Activated naive CD4-positive, alpha-beta T cell treated with anti-CD3 and anti-CD28 coated beads for 36 hours (primary cell): Measurements from ENCODE around the gene LRRC23. TPM values are rescaled to one million over a fixed set of nuclear protein-coding genes. Genes with fewer than 3 reads are reported as not detected.
"Not testable (repeated sequence)": the region's sequence is repeated elsewhere in the genome, so short reads cannot be mapped to it uniquely, and the experiment has no call there.

ENCODE experiments used
- CTCF ChIA-PET: fragments of 350-600 bp; sonication (Branson Sonifier 250); formaldehyde crosslinking; loops from one replicate; lab custom pipeline; 2021; ENCODE audit warnings: antibody characterized with exemption; lab: Charles Lee
- DNase-seq: peaks from one replicate; pipeline ENCODE4 v3.0.0-alpha.2; 2020
- H3K27ac Mint-ChIP-seq: one replicate; pipeline ENCODE4 v1.8.0; 2021; ENCODE audit warnings: mild to moderate bottlenecking, mixed read lengths
- H3K27me3 Mint-ChIP-seq: one replicate; pipeline ENCODE4 v1.8.0; 2021; ENCODE audit warnings: low read depth, mixed read lengths
- H3K36me3 Mint-ChIP-seq: one replicate; pipeline ENCODE4 v1.8.0; 2021; ENCODE audit warnings: low read depth, mixed read lengths
- H3K4me1 Mint-ChIP-seq: one replicate; pipeline ENCODE4 v1.8.0; 2021; ENCODE audit warnings: low read depth, mixed read lengths
- H3K4me3 Mint-ChIP-seq: one replicate; pipeline ENCODE4 v1.8.0; 2021; ENCODE audit warnings: mild to moderate bottlenecking, moderate library complexity, mixed read lengths
- H3K9me3 Mint-ChIP-seq: one replicate; pipeline ENCODE4 v1.8.0; 2021; ENCODE audit warnings: mixed read lengths
- intact Hi-C: fragments of 100-400 bp; cut with micrococcal nuclease; formaldehyde crosslinking; loops from one replicate; pipeline ENCODE4 v1.15.1; 2023
- total RNA-seq, 2 experiments: library from RNA; stranded (reverse); gene quantifications; one replicate each; pipeline ENCODE4 v1.2.3, GENCODE V29; 2021

The LRRC23 gene
- total RNA-seq, 2 experiments from 2014 or later = 6.3 to 6.4 TPM

GRCh38 chr12:6874015-6874368 is 30.6 kb upstream of the LRRC23 start:
- peak overlapping the region; percentile 88 for H3K4me3 Mint-ChIP-seq
- not testable (repeated sequence) for H3K27me3 Mint-ChIP-seq, DNase-seq, H3K9me3 Mint-ChIP-seq
- peaks cover 33% of the 10 kb centered on the region for H3K36me3 Mint-ChIP-seq
- peaks cover 40% of the 10 kb centered on the region for H3K4me1 Mint-ChIP-seq
- H3K27ac Mint-ChIP-seq = peak overlapping the region; percentile 55
- CTCF ChIA-PET = interaction anchor here (0.6 to 3.8 kb wide), 6 partner anchors 8 to 171 kb away, joined by 3 to 33 read pairs (median 8); no protein-coding TSS in a partner anchor
- intact Hi-C loops = loop anchor here (5.0 kb wide), 2 partner anchors 78 to 1153 kb away; partner anchors contain the start of gene PTPN6

- H3K36me3 Mint-ChIP-seq = peaks cover 11% of the 10 kb centered on the region
- H3K9me3 Mint-ChIP-seq, H3K27me3 Mint-ChIP-seq, H3K4me3 Mint-ChIP-seq, H3K27ac Mint-ChIP-seq, intact Hi-C loops, H3K4me1 Mint-ChIP-seq, DNase-seq: not testable (repeated sequence)
- CTCF ChIA-PET = interaction anchor here (0.6 to 4.2 kb wide), 3 partner anchors 8 to 27 kb away, joined by 3 to 22 read pairs (median 4); partner anchors contain the start of gene SPSB2
These were observed 24.8 kb upstream of the LRRC23 start for GRCh38 chr12:6879824-6880223.

GRCh38 chr12:6883252-6883651 is 21.4 kb upstream of the LRRC23 start:
- Mint-ChIP-seq H3K4me1 (peaks cover 1% of the 10 kb centered on the region), H3K9me3 (no peaks in the 10 kb centered on the region), H3K4me3 (no peak overlapping the region), H3K27ac (no peak overlapping the region), H3K27me3 (no peaks in the 10 kb centered on the region), H3K36me3 (peaks cover 6% of the 10 kb centered on the region)
- intact Hi-C loops = no loop called here
- no peak for DNase-seq
- CTCF ChIA-PET = interaction anchor here (1.3 to 4.2 kb wide), 2 partner anchors 11 to 14 kb away, joined by 3 to 22 read pairs; partner anchors contain the start of gene SPSB2

GRCh38 chr12:6883683-6884082 is 20.9 kb upstream of the LRRC23 start:
- CTCF ChIA-PET = interaction anchor here (1.3 to 4.2 kb wide), 2 partner anchors 11 to 14 kb away, joined by 3 to 22 read pairs; partner anchors contain the start of gene SPSB2
- intact Hi-C loops = no loop called here
- peaks cover 6% of the 10 kb centered on the region for H3K36me3 Mint-ChIP-seq
- H3K27me3 Mint-ChIP-seq = no peaks in the 10 kb centered on the region
- no peaks in the 10 kb centered on the region for H3K9me3 Mint-ChIP-seq
- no peak overlapping the region for H3K27ac Mint-ChIP-seq
- no peak for DNase-seq
- H3K4me1 Mint-ChIP-seq = peaks cover 1% of the 10 kb centered on the region
- no peak overlapping the region for H3K4me3 Mint-ChIP-seq

GRCh38 chr12:6884539-6884938 is 20.1 kb upstream of the LRRC23 start:
- intact Hi-C loops = no loop called here
- no peak overlapping the region for H3K27ac Mint-ChIP-seq
- CTCF ChIA-PET = no interaction called here
- no peak for DNase-seq
- H3K36me3 Mint-ChIP-seq = peaks cover 6% of the 10 kb centered on the region
- H3K27me3 Mint-ChIP-seq = no peaks in the 10 kb centered on the region
- H3K4me3 Mint-ChIP-seq = no peak overlapping the region
- H3K4me1 Mint-ChIP-seq = no peaks in the 10 kb centered on the region
- no peaks in the 10 kb centered on the region for H3K9me3 Mint-ChIP-seq

- H3K4me1 Mint-ChIP-seq, H3K4me3 Mint-ChIP-seq, H3K36me3 Mint-ChIP-seq, H3K9me3 Mint-ChIP-seq, intact Hi-C loops, H3K27ac Mint-ChIP-seq, DNase-seq, H3K27me3 Mint-ChIP-seq: not testable (repeated sequence)
- CTCF ChIA-PET = interaction anchor here (1.5 kb wide), 1 partner anchor 17 kb away, joined by 4 read pairs; no protein-coding TSS in a partner anchor
These were observed 18.2 kb upstream of the LRRC23 start for GRCh38 chr12:6886206-6886999.

- no peak overlapping the region for H3K4me3 Mint-ChIP-seq
- no peak overlapping the region for H3K27ac Mint-ChIP-seq
- CTCF ChIA-PET = interaction anchor here (1.5 kb wide), 1 partner anchor 18 kb away, joined by 4 read pairs; no protein-coding TSS in a partner anchor
These were observed 17.2 kb upstream of the LRRC23 start for GRCh38 chr12:6887460-6887859.

GRCh38 chr12:6888360-6888759 is 16.3 kb upstream of the LRRC23 start:
- Mint-ChIP-seq H3K4me1 (peaks cover 16% of the 10 kb centered on the region), H3K27ac (no peak overlapping the region), H3K27me3 (no peaks in the 10 kb centered on the region), H3K36me3 (peaks cover 6% of the 10 kb centered on the region), H3K4me3 (no peak overlapping the region), H3K9me3 (no peaks in the 10 kb centered on the region)
- CTCF ChIA-PET = no interaction called here
- intact Hi-C loops = no loop called here
- DNase-seq = no peak

More at GRCh38 chr12:6887460-6887859, 17.2 kb upstream of the LRRC23 start:
- H3K4me1 Mint-ChIP-seq = peaks cover 13% of the 10 kb centered on the region
- H3K9me3 Mint-ChIP-seq = no peaks in the 10 kb centered on the region
- no peaks in the 10 kb centered on the region for H3K27me3 Mint-ChIP-seq
- DNase-seq = no peak
- intact Hi-C loops = no loop called here
- peaks cover 6% of the 10 kb centered on the region for H3K36me3 Mint-ChIP-seq

- intact Hi-C loops, H3K27me3 Mint-ChIP-seq, H3K36me3 Mint-ChIP-seq, CTCF ChIA-PET, H3K9me3 Mint-ChIP-seq, H3K4me3 Mint-ChIP-seq, DNase-seq, H3K27ac Mint-ChIP-seq: not testable (repeated sequence)
- H3K4me1 Mint-ChIP-seq = peaks cover 16% of the 10 kb centered on the region
These were observed 15.8 kb upstream of the LRRC23 start for GRCh38 chr12:6888794-6889193.

GRCh38 chr12:6889775-6890573 is 14.6 kb upstream of the LRRC23 start:
- intact Hi-C loops, H3K9me3 Mint-ChIP-seq: not testable (repeated sequence)
- peaks cover 16% of the 10 kb centered on the region for H3K4me1 Mint-ChIP-seq

GRCh38 chr12:6890789-6891645 is 13.6 kb upstream of the LRRC23 start:
- peaks cover 16% of the 10 kb centered on the region for H3K4me1 Mint-ChIP-seq
- no peaks in the 10 kb centered on the region for H3K36me3 Mint-ChIP-seq
- peak overlapping the region; percentile 98 for H3K27ac Mint-ChIP-seq
- no peaks in the 10 kb centered on the region for H3K27me3 Mint-ChIP-seq
- intact Hi-C loops = loop anchor here (1.0 kb wide), 13 partner anchors 13 to 298 kb away; partner anchors contain the start of genes COPS7A, EMG1, ENO2 and LPCAT3
- DNase-seq = peak; percentile 100
- peak overlapping the region; percentile 90 for H3K4me3 Mint-ChIP-seq
- H3K9me3 Mint-ChIP-seq = no peaks in the 10 kb centered on the region
- CTCF ChIA-PET = interaction anchor here (0.6 to 2.9 kb wide), 21 partner anchors 9 to 275 kb away, joined by 3 to 33 read pairs (median 4); partner anchors contain the start of genes CDCA3, ENO2, LRRC23 and MLF2

More at GRCh38 chr12:6889775-6890573, 14.6 kb upstream of the LRRC23 start:
- not testable (repeated sequence) for H3K27me3 Mint-ChIP-seq, DNase-seq, H3K36me3 Mint-ChIP-seq
- CTCF ChIA-PET = interaction anchor here (1.0 kb wide), 1 partner anchor 352 kb away, joined by 3 read pairs; no protein-coding TSS in a partner anchor
- Mint-ChIP-seq H3K4me3 (peak overlapping the region; percentile 90), H3K27ac (peak overlapping the region; percentile 98)
